HG02759 (cell line): Measurements from ENCODE around the gene TEX26.

Source experiments
- ATAC-seq: cut with Tn5 transposase; IDR thresholded peaks from one replicate; pipeline ENCODE4 v1.9.1; 2021; ENCODE audit warnings: mild to moderate bottlenecking, moderate library complexity; ENCODE audit not compliant: unreplicated experiment

TEX26 gene

DNA sequence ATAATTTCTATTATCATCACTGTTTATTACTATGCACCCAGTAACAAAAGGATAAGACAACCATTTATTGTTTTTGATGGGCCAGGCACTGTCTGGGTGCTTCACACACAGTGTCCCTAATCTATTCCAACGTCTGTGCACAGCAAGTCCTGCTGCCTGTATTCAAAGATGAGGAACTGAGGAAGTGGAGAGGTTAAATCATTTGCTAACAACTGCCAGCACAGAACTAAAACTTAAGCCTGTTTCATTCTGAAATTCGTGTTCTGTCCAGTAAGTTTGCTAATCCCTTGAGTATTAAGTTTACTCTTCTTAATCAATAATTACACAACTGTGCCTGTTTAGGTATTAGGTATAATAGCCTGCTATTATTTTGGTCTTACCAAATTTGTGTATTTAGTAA, 41.9 kb downstream of the TEX26 start:
- ATAC-seq = no peak

- ATAC-seq = no peak
Measured at GRCh38 chr13:30976025-30976424, 43.6 kb downstream of the TEX26 start.

GRCh38 chr13:30978981-30979956, 46.8 kb downstream of the TEX26 start:
- ATAC-seq = no peak

DNA sequence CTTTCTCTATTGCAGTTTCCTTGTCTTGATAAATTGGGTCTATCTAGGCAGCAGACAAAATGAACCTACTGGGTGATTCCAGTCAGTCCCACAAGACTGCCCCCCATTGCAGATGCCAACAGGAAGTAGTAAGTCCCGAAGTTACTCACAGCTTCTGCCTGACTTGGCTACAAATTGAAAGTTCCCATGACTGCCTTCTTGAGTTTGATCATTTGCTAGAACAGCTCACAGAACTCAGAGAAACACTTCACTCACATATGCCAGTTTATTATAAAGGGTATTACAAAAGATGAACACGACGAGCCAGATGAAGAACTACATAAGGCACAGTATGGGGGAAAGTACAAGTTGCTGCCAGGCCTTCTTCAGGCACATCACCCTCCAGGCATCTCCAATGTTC, 50.0 kb downstream of the TEX26 start:
- no peak for ATAC-seq

GRCh38 chr13:30982906-30983305, 50.5 kb downstream of the TEX26 start:
- no peak for ATAC-seq

GRCh38 chr13:30983431-30983830, 51.0 kb downstream of the TEX26 start:
- no peak for ATAC-seq

DNA sequence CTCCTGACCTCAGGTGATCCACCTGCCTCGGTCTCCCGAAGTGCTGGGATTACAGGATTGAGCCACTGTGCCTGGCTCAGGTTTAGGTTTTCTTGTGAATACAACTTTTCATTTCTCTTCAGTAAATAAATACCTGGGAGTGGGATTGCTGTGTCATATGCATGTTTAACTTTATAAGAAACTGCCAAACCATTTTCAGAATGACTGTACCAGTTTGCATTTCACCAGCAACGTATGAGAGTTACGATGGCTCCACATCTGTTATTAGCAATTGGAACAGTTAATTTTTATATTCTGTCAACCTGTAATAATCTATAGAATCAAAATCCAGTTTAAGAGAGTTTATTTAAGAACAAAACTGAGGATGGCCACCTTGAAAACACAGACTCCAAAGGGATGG, 52.2 kb downstream of the TEX26 start:
- peak; percentile 76 for ATAC-seq

DNA sequence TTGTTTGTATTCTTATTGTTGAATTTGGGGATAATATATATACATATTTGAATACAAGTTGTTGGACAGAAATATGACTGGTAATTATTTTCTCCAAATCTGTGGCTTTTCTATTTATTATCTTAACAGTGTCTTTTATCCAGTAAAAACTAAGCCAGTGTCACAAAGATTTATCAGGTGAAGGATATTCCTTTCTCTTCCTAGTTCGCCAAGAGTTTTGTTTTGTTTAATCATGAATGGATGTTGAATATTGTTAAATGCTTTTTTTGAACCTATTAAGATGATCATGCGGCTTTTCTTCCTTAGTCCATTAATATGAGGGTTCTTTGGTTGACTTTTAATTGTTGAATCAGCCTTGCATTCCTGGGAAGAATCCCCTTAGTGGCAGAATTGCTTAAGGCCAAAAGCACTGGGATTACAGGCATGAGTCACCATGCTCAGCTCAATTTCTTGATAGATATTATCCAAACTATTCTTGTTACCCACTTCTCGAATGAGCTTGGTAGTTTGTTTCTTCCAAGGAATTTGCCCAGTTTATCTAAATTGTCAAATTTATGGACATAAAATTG, 53.3 kb downstream of the TEX26 start:
- no peak for ATAC-seq

DNA sequence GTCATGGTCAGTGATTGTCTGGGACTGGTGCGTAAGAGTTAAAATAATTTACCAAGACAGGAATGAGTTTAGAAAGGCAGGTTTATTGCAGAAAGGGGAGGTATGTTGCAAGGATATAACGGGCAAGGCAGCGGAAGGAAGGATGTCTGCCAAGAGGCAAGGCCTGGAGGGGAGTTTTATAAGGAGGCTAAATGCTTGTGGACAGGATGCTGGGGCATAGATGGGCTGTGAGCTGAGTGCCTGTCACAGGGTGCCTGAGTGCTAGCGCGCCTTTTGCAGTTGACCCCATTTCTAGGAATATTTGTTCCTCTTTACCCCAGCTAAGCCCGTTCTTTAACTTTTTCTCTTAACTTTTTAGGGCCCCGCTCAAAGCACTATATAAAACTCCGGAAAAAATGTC, 58.7 kb downstream of the TEX26 start:
- ATAC-seq = no peak

GRCh38 chr13:30991922-30992321, 59.5 kb downstream of the TEX26 start:
- ATAC-seq = no peak

- no peak for ATAC-seq
Measured at GRCh38 chr13:30995331-30995730, 62.9 kb downstream of the TEX26 start.

DNA sequence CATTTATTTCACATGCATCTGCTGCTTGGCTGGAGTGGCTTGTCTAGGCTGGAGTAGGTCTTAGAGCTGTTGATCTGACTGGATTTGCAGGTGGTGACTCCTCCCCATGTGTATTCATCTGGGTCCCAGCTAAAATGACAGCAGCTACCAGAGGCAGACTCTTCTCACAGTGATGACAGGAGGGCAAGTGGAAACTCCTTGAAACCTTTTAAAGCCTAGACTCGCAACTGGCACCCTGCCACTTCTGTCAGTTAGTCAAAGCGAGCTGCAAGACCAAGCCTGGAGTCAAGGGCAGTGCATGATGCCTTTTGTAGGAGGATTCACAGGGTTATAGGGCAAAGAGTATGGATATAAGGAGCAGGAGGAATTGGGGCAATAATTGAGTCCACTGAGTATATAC, 65.2 kb downstream of the TEX26 start:
- ATAC-seq = no peak

GRCh38 chr13:30998136-30999088, 66.0 kb downstream of the TEX26 start:
- ATAC-seq = no peak

- no peak for ATAC-seq
Measured at GRCh38 chr13:31000889-31001288, 68.4 kb downstream of the TEX26 start.

DNA sequence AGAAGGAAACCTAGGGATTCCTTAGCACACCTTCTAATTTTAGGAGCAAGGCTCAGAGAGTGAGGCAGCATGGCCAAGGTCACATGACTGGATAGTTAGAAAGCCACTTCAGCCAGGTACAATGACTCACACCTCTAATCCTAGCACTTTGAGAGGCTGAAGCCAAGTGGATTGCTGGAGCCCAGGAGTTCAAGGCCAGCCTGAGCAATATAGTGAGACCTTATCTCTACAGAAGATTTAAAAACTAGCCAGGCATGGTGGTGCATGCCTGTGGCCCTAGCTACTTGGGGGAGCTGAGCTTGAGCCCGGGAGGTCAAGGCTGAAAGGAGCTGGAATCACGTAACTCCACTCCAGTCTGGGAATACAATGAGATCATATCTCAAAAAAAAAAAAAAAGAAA, 69.2 kb downstream of the TEX26 start:
- ATAC-seq = no peak

GRCh38 chr13:31005066-31005465, 72.6 kb downstream of the TEX26 start:
- no peak for ATAC-seq

- ATAC-seq = no peak
Measured at GRCh38 chr13:31007417-31007816, 75.0 kb downstream of the TEX26 start.

- ATAC-seq = no peak
Measured at GRCh38 chr13:31008400-31009115, 76.1 kb downstream of the TEX26 start.

GRCh38 chr13:31009166-31009565, 76.7 kb downstream of the TEX26 start:
- ATAC-seq = no peak

DNA sequence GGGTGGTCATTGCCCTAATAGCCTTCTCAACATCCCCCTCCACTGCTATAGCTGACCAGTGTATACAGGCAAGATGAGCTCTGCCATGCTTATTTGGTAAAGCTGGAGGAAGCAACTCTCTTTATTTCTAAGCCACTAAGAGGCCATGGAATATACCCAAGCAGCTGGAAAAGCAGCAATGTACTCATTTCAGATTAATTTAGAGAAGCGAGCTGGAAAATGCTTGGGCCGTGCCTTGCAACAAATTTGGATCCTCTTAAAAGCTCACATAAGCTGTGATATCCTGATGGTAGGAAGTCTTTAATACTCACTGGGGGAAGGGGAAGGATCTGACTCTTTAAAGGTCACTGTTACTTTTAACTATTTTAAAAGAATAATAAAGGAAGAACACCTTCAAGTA, 77.8 kb downstream of the TEX26 start:
- no peak for ATAC-seq
